ENCODE measurements around the gene CNNM1.
A peak's percentile ranks its signal among the peaks of the same experiment; 100 is the strongest.

CNNM1 gene

DNA sequence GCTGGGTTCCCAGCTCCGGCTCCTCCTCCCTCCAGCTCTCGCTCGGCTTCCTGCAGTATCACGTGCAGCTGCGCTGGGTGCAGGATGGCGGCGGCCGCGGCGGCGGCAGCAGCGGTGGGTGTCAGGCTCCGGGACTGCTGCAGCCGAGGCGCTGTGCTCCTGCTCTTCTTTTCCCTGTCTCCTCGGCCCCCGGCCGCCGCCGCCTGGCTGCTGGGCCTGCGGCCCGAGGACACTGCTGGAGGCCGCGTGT, at the start of gene CNNM1:
TSS of gene CNNM1 (plus strand) at position 53 of the 250 bp plus-strand sequence. CDS start at position 85, 32 bp downstream.
- DNase-seq (ENCODE audit: low spot score), result no peak

DNA sequence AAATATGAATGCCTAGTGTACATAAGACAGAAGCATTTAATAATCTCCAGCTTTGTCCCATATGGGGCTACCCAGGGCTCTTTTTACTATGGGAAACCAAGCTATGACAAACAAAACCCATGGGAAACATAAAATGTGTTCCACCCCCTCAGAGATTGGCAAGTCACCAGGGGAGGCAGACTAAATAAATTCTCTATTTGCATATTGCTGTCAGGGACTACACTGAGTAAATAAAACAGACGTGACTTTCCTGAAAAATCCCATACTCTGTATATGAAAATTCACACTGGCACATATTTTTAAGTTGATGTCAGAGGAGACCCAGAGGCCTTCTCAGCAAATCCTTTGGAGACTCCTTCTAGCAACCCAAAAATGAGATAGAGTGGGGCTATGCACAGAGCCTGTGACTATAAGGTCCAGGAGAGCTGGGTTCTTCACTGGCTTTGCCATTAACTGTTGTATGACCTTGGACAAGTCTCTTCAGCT, 49.5 kb upstream of the CNNM1 start:
- DNase-seq (ENCODE audit: low spot score), result no peak

DNA sequence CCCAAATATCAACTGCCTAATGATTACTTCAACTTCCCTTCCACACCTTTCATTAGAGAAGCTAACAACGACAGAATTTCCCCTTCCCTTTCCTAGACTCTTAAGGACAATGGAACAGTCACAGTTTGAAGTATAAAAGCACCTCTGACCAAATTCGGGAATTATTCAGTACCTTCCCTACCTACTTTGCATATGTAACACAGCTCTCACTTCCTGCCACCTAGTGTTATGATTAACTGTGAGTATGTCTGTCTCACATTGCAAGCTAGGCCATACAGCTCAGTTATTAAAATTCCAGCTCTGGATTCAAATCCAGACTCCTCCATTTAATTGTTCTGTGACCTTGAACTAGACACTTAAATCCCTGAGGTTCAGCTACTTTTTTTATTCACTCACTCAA, 48.7 kb upstream of the CNNM1 start:
- no peak for DNase-seq (ENCODE audit: low spot score)

DNA sequence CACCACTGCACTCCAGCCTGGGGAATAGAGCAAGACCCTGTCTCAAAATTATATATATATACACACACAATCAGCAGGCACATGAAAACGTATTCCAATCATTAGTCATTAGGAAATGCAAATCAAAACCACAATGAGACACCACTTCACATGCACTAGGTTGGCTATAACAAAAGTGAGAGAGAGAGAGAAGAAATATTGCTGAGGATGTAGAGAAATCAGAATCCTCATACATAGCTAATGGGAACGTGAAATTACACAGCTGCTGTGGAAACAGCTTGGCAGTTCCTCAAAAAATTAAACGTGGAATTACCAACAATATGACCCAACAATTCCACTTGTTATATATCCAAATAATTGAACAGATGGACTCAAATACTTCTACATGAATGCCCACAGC, 43.3 kb upstream of the CNNM1 start:
- DNase-seq (ENCODE audit: low spot score), result no peak

DNA sequence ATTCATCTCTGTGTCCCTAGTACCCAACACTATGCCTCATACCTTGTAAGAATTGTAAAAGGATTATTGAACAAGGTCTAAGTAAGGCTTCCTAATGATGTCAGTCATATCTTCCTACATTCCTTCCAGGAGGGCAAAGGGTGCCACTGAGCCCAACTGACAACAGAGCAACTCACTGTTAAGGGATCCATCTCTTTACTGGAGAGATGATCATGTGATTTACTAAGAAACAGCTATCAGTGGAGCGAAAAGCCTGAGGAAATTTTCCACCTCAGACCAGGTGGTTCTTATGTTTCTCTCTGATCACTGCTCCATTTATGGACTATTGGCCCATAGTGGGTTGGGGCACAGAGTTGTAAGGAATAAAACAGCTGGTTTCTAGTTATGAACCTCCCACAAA, 38.9 kb upstream of the CNNM1 start:
- DNase-seq (ENCODE audit: low spot score), result no peak

DNA sequence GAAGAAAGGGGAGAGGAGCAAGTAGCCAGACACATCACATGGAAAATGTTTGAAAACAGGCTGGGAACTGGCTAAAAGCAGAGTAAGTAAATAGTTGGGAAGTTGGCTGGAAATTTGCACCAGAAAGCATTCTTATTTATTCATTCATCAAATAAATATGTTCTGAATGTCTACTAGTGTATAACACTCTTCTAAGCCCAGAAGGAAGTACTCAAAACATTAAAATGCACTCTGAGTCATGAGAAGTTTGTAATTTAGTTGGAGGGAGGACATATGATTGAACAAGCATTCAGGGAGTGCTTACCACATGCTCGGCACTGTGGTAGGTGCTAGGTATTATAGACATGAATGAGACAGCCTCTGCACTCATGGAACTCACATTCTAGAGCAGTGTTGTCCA, 37.0 kb upstream of the CNNM1 start:
- no peak for DNase-seq (ENCODE audit: low spot score)

DNA sequence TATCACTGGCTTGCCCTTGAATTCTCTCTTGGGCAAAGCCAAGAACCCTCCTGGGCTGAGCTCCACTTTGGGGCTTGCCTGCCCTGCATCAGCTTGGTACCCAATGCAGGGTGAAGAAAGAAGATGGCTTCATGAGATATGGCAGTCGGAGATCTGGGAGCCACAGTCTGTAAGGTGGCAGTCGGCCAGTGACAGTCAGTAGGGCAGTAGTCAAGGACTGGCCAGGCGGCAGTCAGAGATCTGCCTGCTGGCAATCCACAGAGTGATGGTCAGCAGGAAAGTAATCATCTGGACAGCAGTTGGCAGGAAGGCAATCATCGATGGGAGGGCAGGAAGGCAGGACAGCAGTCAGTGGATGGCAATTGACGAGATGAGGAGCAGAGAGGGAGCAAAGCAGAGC, 32.6 kb upstream of the CNNM1 start:
- DNase-seq (ENCODE audit: low spot score), result no peak

DNA sequence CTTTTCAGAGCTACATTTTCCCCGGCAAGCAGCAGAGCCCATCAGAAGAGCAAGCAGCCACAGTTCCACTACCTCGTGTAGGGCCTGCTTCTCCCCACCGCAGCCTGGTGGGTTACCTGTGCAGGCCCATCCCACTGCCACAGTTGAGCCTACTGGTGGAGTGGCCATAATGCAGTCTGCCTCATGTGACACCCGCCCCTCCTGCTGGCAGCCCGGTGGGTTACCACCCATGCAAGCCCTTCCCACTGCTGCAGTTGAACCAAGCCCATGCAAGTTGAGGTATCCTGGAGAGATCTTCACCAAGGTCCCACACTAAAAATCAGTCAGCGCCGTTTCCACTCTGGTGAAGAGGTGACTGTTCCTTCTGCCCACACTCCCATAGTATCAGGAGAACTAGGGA, 32.1 kb upstream of the CNNM1 start:
- no peak for DNase-seq (ENCODE audit: low spot score)

DNA sequence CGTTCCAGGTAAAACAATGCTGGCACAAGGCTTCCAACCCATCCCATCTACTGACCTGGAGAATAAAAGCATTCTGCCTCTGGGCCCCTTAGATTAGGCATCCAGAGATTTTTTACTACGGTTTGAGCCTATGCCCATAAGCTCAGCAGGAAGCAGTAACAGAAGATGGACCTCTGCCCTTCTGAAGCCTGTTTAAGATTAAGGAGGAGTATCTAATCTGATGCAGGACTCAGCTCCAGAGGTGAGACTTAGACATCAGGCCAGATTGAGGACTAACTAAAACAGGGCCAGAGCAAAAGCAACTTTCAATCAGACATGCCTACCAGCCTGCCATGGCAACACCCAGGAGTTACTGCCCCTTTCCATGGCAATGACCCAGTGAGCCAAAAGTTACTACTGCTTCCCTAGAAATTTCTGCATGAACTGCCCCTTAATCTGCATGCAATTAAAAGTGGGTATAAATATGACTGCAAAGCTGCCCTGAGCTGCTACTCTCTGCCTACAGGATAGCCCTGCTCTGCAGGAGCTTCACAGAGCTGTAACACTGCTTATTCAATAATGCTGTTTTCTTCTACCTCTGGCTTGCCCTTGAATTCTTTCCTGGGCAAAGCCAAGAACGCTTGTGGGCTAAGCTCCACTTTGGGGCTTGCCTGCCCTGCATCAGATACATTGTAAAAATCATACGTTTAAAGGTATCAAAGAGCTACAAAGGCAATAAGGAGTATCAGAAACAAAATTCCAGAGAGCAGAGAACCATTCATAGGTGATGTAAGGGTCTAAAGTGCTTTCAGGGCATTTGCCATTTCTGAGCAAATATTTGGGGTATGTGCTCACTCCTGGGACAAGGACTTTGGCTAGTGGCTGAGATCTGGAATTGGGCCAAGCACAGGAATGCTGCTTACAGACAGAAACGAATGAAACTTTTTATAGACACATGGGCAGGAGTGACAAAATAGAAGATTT, 25.0 kb upstream of the CNNM1 start:
- DNase-seq (ENCODE audit: low spot score), result no peak

DNA sequence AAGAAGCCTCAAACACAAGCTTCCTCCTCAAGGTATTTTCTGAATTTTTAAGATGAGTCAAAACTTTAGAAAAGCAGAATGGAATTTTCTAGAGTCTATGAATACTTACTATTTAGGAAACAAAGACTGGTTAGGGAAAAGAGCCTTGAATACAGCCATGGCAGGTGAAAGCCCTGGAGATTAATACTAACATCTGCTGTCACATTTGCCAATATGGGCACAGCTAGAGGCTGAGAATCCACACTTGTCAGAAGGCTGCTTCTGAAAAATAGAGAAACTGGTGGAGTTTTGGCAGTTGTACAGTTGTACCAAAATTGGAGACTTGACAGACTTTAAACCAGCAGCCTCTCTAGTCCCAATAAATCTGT, 24.3 kb upstream of the CNNM1 start:
- no peak for DNase-seq (ENCODE audit: low spot score)

DNA sequence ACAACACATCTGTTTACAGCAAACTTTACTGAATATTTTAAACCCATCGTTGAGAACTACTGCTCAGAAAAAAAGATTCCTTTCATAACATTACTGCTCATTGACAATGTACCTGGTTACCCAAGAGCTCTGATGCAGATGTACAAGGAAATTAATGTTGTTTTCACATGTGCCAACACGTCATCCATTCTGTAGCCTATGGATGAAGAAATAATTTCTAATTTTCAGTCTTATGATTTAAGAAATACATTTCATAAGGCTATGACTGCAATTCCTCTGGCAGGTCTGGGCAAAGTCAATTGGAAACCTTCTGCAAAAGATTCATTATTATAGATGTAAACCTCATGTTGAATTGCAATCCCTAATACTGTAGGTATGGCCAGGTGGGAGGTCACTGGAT, 16.7 kb upstream of the CNNM1 start:
- no peak for DNase-seq (ENCODE audit: low spot score)

DNA sequence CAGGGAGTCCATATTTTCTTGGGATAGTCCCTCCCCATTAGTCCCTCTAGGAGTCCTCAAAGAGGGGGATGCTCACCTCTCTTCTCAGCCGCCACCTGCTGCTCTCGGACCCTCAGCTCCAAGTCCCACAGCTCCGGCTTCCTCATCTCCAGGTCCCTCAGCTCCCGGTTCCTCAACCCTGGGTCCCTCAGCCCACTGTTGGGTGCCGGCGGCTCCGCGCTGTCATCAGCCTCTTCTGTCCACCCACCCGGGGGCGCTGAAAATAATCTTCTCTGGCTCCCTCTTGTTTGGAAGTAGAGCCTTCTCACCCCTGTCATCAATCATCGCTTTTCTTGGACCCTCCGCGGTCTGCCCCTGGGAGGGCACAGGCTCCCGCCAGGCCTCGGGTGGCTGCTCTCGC, 13.3 kb upstream of the CNNM1 start:
- DNase-seq (ENCODE audit: low spot score), result no peak

DNA sequence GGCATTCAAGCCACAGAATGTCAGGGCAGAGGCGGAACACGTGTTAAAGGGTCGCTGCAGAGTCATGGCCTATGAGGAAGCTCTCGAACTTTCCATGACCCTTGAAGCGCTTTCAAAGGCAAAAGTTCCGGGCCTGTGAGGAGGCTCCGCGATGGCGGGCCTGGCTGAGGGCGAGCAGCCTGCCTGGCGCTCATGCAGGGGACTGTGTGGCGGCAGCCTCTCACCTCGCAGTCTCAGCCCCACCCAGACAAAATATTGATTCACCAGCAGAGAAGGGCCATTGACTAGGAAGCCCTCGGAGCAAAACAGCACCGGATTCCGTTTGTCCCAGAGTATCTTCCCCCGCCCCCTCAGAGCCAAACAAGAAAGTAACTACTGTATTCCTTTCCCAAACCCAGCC, 12.8 kb upstream of the CNNM1 start:
- no peak for DNase-seq (ENCODE audit: low spot score)

DNA sequence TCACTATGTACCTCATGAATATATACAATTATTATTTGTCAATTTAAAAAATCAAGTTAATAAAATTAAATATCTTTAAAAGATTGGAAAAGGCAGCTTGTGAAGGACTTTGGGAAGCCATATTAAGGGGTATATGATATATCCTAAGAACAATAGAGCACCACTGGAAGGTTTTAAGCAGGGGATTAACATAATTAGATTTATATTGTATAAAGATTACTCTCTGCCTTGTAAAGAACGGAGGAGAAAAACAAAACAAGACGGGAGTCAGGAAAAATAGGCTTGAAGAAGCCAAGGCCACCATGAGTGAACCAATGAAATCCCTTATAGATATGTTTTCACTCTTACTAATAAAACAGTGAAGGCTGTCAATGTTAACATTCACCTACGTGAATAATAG, 11.1 kb upstream of the CNNM1 start:
- no peak for DNase-seq (ENCODE audit: low spot score)

DNA sequence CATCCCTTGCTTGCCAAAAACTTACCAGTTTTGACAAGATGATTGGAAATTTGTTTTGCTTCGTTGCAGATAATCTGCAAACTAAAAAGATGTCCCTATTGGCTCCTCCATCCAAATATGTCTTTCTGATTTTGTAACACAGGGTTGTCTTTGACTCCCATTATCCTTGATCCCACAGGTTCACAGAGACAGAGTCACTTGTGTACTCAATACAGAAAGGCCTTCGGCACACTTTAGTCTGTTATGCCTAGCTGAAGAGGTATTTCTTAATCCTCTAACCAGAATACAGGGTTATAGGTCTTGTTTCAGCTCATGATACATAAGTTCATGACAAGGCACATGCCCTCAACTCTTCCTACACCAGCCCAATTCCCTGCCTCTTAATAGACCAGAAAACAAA, 10.7 kb upstream of the CNNM1 start:
- no peak for DNase-seq (ENCODE audit: low spot score)

DNA sequence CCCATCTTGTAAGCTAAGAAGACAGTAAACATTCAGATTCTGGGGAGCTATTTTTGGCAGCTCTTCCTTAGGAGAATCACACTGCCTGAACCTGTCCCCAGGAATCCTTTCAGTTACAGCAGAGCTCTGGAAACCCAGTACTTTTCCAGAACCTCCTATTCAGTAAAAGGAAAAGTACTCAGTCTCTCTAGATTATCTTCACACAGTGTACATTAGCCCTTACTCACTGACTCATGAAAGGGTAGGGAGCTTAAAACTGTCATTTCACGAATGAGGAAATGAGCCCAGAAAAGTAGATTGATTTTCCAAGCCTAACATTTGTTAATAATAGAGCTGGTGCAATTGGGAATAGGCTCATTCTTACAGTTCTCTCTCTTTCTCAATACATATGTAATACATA, 3.9 kb upstream of the CNNM1 start:
- DNase-seq (ENCODE audit: low spot score), result no peak

DNA sequence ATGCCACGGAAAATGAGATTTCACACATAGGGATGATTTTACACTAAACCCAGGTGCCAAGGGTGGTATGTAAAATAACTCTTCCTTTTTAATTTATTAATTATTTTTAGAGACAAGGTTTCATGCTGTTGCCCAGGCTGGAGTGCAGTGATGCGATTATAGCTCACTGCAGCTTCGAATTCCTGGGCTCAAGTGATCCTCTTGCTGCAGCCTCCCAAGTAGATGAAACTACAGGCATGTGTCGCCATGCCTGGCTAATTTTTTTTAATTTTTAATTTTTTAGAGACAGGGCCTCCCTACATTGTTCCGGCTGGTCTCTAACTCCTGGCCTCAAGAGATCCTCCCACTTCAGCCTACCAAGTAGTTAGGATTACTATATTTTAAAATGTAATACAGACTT, 2.3 kb upstream of the CNNM1 start:
- no peak for DNase-seq (ENCODE audit: low spot score)

DNA sequence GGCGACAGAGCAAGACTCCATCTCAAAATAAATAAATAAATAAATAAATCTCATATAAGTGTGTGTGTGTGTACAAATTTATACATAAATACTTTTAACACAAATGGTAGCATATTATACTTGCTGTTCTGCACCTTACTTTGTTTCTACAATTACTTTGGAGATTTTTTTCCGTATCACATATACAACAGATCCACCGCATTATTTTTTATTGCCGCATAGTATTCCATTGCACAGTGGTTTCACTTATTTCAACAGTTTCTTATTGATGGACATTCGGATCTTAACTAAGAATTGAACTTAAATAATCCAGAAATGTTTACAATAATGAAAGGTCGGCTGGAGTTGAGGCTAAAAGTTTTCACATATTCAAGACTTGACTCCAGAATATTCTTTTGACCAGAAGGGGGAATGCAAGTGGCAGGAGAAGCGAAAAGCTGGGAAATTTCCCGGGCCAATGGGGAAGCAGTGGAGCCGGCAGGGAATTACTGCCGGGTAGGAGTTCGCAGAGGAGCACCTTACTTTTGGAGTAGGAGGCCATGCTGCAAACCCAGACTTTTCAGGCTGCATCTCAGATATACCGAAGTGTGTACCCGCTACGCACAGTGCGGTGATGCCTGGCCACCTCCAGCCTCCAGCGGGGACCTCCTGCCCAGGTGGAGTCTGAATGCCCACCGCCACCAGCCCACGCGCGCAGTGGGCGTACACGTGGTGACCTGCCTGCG, 415 bp upstream of the CNNM1 start:
- DNase-seq (ENCODE audit: low spot score), result peak; percentile 60

DNA sequence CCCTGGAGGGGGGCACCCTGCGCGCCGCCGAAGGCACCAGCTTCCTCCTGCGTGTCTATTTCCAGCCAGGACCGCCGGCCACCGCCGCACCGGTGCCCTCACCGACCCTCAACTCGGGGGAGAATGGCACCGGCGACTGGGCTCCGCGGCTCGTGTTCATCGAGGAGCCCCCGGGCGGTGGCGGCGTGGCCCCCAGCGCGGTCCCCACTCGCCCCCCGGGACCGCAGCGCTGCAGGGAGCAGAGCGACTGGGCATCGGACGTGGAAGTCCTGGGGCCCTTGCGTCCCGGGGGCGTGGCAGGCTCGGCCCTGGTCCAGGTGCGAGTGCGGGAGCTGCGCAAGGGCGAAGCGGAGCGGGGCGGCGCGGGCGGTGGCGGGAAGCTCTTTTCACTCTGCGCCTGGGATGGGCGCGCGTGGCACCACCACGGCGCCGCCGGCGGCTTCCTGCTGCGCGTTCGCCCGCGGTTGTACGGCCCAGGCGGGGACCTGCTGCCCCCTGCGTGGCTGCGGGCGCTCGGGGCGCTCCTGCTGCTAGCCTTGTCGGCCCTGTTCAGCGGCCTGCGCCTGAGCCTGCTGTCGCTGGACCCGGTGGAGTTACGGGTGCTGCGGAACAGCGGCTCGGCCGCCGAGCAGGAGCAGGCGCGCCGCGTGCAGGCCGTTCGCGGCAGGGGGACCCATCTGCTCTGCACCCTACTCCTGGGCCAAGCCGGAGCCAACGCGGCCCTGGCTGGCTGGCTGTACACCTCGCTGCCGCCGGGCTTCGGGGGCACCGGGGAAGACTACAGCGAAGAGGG, 594 bp downstream of the CNNM1 start:
- DNase-seq (ENCODE audit: low spot score), result peak; percentile 24

DNA sequence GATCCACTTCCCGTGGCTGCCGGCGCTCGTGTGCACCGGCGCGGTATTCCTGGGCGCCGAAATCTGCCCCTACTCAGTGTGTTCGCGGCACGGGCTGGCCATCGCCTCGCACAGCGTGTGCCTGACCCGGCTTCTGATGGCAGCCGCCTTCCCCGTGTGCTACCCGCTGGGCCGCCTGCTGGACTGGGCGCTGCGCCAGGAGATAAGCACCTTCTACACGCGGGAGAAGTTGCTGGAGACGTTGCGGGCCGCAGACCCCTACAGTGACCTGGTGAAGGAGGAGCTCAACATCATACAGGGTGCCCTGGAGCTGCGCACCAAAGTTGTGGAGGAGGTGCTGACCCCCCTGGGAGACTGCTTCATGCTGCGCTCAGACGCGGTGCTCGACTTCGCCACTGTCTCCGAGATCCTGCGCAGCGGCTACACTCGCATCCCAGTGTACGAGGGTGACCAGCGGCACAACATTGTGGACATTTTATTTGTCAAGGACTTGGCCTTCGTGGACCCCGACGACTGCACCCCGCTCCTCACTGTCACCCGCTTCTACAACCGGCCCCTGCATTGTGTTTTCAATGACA, 1.3 kb downstream of the CNNM1 start:
- no peak for DNase-seq (ENCODE audit: low spot score)

DNA sequence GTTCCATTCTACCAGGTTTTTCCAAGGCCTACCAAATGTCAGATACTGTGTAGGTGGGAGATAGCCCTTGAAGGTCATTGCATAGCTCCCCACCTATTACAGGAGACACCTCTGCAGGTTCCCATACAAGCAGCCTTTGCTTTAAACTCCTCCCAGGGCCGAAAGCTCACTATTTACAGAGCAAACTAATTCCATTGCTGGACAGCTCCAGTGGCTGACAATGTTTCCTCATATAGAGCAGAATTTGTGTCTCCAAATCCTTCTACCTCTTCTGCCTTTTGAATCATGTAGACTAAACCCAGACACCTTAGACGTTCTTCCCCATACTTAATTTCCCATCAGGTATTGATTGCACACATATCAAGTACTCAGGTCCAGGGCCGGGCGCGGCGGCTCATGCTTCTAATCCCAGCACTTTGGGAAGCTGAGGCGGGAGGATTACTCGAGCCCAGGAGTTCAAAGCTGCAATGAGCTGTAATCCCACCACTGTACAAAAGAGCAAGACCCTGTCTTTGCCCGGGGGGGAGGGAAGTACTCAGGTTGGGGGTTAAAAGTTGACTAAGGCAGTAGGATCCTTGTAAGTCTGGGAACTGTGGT, 2.1 kb downstream of the CNNM1 start:
- no peak for DNase-seq (ENCODE audit: low spot score)

DNA sequence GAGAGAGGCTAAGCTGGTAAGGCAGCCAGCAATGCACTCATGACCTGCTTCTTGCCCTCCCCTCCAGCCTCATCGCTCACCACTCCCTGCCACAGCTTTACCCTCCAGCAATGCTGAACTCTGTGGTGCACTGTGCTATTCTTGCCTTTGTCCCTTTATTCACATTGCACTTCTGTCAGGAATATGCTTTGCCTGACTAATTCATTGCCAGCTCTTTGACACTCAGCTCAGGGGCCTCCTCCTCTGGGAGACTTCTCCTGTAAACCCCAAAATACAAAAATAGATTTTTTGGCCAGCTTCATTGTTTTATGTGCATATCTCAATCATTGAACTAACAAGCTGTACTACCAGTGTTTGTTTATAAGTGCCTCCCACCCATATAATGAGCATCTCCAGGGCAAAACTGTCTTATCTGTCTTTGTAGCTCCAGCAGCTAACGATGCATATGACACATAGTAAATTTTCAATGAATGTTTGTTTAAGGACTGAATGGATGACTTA, 8.2 kb downstream of the CNNM1 start:
- DNase-seq (ENCODE audit: low spot score), result peak; percentile 13
